ENCODE measurements around the gene PTPRZ1.

GRCh38 chr7:122095642-122096041, 222.7 kb downstream of the PTPRZ1 start:
- TF ChIP-seq CTCF (IDR thresholded peaks at IDR 0.05), result no peak
- no peak for TF ChIP-seq EZH2phosphoT487 (IDR thresholded peaks at IDR 0.05)
- TF ChIP-seq EZH2 (IDR thresholded peaks at IDR 0.05), result no peak
